HCT116 (cell line): ENCODE data around the gene NDOR1. TPM values are rescaled to one million over a fixed set of nuclear protein-coding genes. Genes with fewer than 3 reads are reported as not detected.

Experiments
- ATAC-seq: fragments of 200-7000 bp; cut with Tn5 transposase; 2 replicates; pipeline ENCODE4 v1.9.1; 2020; ENCODE audit warnings: mild to moderate bottlenecking, moderate library complexity
- BruUV-seq: library from RNA; stranded (reverse); fragments of 400-500 nt; replicated peaks from 2 replicates; lab custom pipeline; 2021; lab: Mats Ljungman, UMichigan
- CTCF ChIA-PET: fragments of 300-600 bp; sonication (Branson Sonifier 250); formaldehyde crosslinking; loops from one replicate; lab custom pipeline; 2021; ENCODE audit warnings: antibody characterized with exemption; lab: Charles Lee
- POLR2A ChIA-PET: fragments of 300-600, 350-600 bp; sonication (Branson Sonifier 250); formaldehyde crosslinking; loops from one replicate; lab custom pipeline; 2021; ENCODE audit warnings: antibody characterized with exemption; lab: Charles Lee
- RAD21 ChIA-PET, 2 experiments: fragments of 300-600 bp; sonication (Branson Sonifier 250); formaldehyde crosslinking; loops; one replicate each; lab custom pipeline; 2023; ENCODE audit warnings: low total read pairs in 2 of 2; ENCODE audit not compliant: uncharacterized antibody in 2 of 2, unreplicated experiment in 2 of 2, low non-redundant PET in 1 of 2; lab: Charles Lee
- DNase-seq: peaks from one replicate; pipeline ENCODE4 v3.0.0-alpha.2; 2010; ENCODE audit warnings: low read depth, low spot score
- H2AFZ ChIP-seq: fragments of 200-600 bp; shearing (Covaris generic), sonication (generic); 2 replicates; pipeline ENCODE4 v1.6.1; 2017; ENCODE audit warnings: low read depth, mixed run types, mixed read lengths, antibody characterized with exemption, low read length; ENCODE audit not compliant: poor library complexity, severe bottlenecking
- H3K27ac ChIP-seq: 2 replicates; pipeline ENCODE4 v1.5.1; 2012; ENCODE audit warnings: low read depth, low read length
- H3K27me3 ChIP-seq: fragments of 200-600 bp; sonication (generic); 2 replicates; pipeline ENCODE4 v1.6.1; 2016; ENCODE audit warnings: mixed run types, low read length, mixed read lengths; ENCODE audit not compliant: insufficient read depth
- H3K36me3 ChIP-seq, 2 experiments: fragments of 200-500 bp in 1 of 2; fragments of 200-600 bp in 1 of 2; sonication (Bioruptor generic) in 1 of 2; sonication (generic) in 1 of 2; 2 replicates each; pipeline versions ENCODE4 v1.5.1 to v1.6.1; 2014 to 2016; ENCODE audit warnings: low read length in 2 of 2, inconsistent platforms in 1 of 2, mixed read lengths in 1 of 2, mixed run types in 1 of 2; ENCODE audit not compliant: insufficient read depth in 2 of 2, control insufficient read depth in 1 of 2
- H3K4me1 ChIP-seq, 2 experiments: fragments of 200-600 bp in 1 of 2; sonication (generic) in 1 of 2; 2 replicates each; pipeline versions ENCODE4 v1.5.1 to v1.6.1; 2012 to 2017; ENCODE audit warnings: low read length in 2 of 2, inconsistent platforms in 1 of 2, mild to moderate bottlenecking in 1 of 2, mixed read lengths in 1 of 2, mixed run types in 1 of 2, moderate library complexity in 1 of 2; ENCODE audit not compliant: insufficient read depth in 2 of 2, control insufficient read depth in 1 of 2
- H3K4me2 ChIP-seq: fragments of 200-600 bp; sonication (generic); 2 replicates; pipeline ENCODE4 v1.6.1; 2017; ENCODE audit warnings: mixed run types, low read length, mixed read lengths
- H3K4me3 ChIP-seq, 2 experiments: fragments of 200-600 bp in 1 of 2; sonication (generic) in 1 of 2; replicated peaks in 1 of 2; 2 replicates each; pipeline ENCODE4 v1.5.1; 2011 to 2016; ENCODE audit warnings: low read length in 2 of 2, control low read depth in 1 of 2, low read depth in 1 of 2, mild to moderate bottlenecking in 1 of 2, mixed read lengths in 1 of 2, mixed run types in 1 of 2
- H3K79me2 ChIP-seq: fragments of 200-600 bp; sonication (generic); 2 replicates; pipeline ENCODE4 v1.6.1; 2017; ENCODE audit warnings: mild to moderate bottlenecking, mixed run types, low read length, moderate library complexity, mixed read lengths; ENCODE audit not compliant: insufficient read depth
- H3K9ac ChIP-seq: fragments of 200-600 bp; sonication (generic); 2 replicates; pipeline ENCODE4 v1.6.1; 2016; ENCODE audit warnings: low read length, mixed read lengths
- H3K9me2 ChIP-seq: fragments of 200-600 bp; sonication (generic), shearing (Covaris generic); 2 replicates; pipeline ENCODE4 v1.6.1; 2017; ENCODE audit warnings: mixed run types, mild to moderate bottlenecking, moderate library complexity; ENCODE audit not compliant: insufficient read depth
- H3K9me3 ChIP-seq, 2 experiments: fragments of 200-500 bp in 1 of 2; fragments of 200-600 bp in 1 of 2; sonication (Bioruptor generic) in 1 of 2; sonication (generic) in 1 of 2; 2 replicates each; pipeline ENCODE4 v1.6.1; 2014 to 2017; ENCODE audit warnings: low read length in 2 of 2, mixed read lengths in 2 of 2, inconsistent platforms in 1 of 2, low read depth in 1 of 2, mild to moderate bottlenecking in 1 of 2, mixed run types in 1 of 2, moderate library complexity in 1 of 2; ENCODE audit not compliant: control insufficient read depth in 1 of 2, insufficient read depth in 1 of 2
- H4K20me1 ChIP-seq: fragments of 200-600 bp; sonication (generic), shearing (Covaris generic); 2 replicates; pipeline ENCODE4 v1.6.1; 2017; ENCODE audit warnings: mixed run types, mild to moderate bottlenecking, moderate library complexity; ENCODE audit not compliant: insufficient read depth
- ATF3 ChIP-seq: IDR thresholded peaks from 2 replicates; pipeline ENCODE4 v1.6.1; 2012
- CBX3 ChIP-seq: IDR thresholded peaks from 2 replicates; pipeline ENCODE4 v1.6.1; 2012; ENCODE audit warnings: low read depth
- CEBPB ChIP-seq: IDR thresholded peaks from 2 replicates; pipeline ENCODE4 v1.6.1; 2012; ENCODE audit warnings: low read depth
- EGR1 ChIP-seq: IDR thresholded peaks from 2 replicates; pipeline ENCODE4 v1.6.1; 2012; ENCODE audit warnings: low read depth
- ELF1 ChIP-seq: IDR thresholded peaks from 2 replicates; pipeline ENCODE4 v1.6.1; 2012; ENCODE audit warnings: low read depth, borderline replicate concordance
- EZH2 ChIP-seq: fragments of 200-600 bp; sonication (generic); IDR thresholded peaks from 2 replicates; pipeline ENCODE4 v1.6.1; 2017; ENCODE audit warnings: antibody characterized with exemption, mixed run types
- EZH2phosphoT487 ChIP-seq: fragments of 200-600 bp; IDR thresholded peaks from 2 replicates; pipeline ENCODE4 v1.6.1; 2018; ENCODE audit warnings: antibody characterized with exemption, borderline replicate concordance
- FOSL1 ChIP-seq: IDR thresholded peaks from 2 replicates; pipeline ENCODE4 v1.6.1; 2012; ENCODE audit warnings: low read depth
- POLR2A ChIP-seq: IDR thresholded peaks from 2 replicates; pipeline ENCODE4 v1.7.0; 2011; ENCODE audit warnings: borderline replicate concordance; ENCODE audit not compliant: insufficient read depth, insufficient read length; ENCODE audit errors: extremely low read depth
- POLR2AphosphoS5 ChIP-seq: IDR thresholded peaks from 2 replicates; pipeline ENCODE4 v1.6.1; 2011; ENCODE audit warnings: mild to moderate bottlenecking, low read depth, low read length, moderate library complexity
- RAD21 ChIP-seq: IDR thresholded peaks from 2 replicates; pipeline ENCODE4 v1.6.1; 2012; ENCODE audit warnings: low read depth, mild to moderate bottlenecking
- SIN3A ChIP-seq: IDR thresholded peaks from 2 replicates; pipeline ENCODE4 v1.6.1; 2012; ENCODE audit warnings: low read depth
- SP1 ChIP-seq: IDR thresholded peaks from 2 replicates; pipeline ENCODE4 v1.6.1; 2012; ENCODE audit warnings: low read depth
- TCF7L2 ChIP-seq: IDR thresholded peaks from 2 replicates; pipeline ENCODE4 v1.7.0; 2011; ENCODE audit warnings: borderline replicate concordance, inconsistent platforms; ENCODE audit not compliant: insufficient read depth, insufficient read length; ENCODE audit errors: extremely low read depth
- YY1 ChIP-seq: IDR thresholded peaks from 2 replicates; pipeline ENCODE4 v1.6.1; 2011; ENCODE audit warnings: low read length, low read depth, moderate library complexity, mild to moderate bottlenecking; ENCODE audit not compliant: insufficient replicate concordance; ENCODE audit errors: extremely low read depth
- ZBTB33 ChIP-seq: IDR thresholded peaks from 2 replicates; pipeline ENCODE4 v1.6.1; 2011; ENCODE audit warnings: mild to moderate bottlenecking, low read length, moderate library complexity; ENCODE audit not compliant: insufficient replicate concordance; ENCODE audit errors: extremely low read depth
- ZFX ChIP-seq: fragments of 450-650 bp; IDR thresholded peaks from 2 replicates; pipeline ENCODE4 v1.6.1; 2017
- intact Hi-C: fragments of 100-400 bp; cut with micrococcal nuclease; formaldehyde crosslinking; loops from 2 replicates; pipeline ENCODE4 v1.10.0; 2022
- total RNA-seq: library from RNA; stranded (reverse); gene quantifications from one replicate; pipeline ENCODE4 v1.2.1, GENCODE V29; 2021; ENCODE audit not compliant: unreplicated experiment

The NDOR1 gene
- total RNA-seq, 1 experiment from 2014 or later, result 28.4 TPM

GRCh38 chr9:137240318-137240840 lies 34.9 kb downstream of the NDOR1 start:
- intact Hi-C loops, result no loop called here

GRCh38 chr9:137240841-137241489 lies 35.5 kb downstream of the NDOR1 start, which contains the start of gene TUBB4B:
Gene TUBB4B, plus strand, starts transcription at chr9:137241287. Its CDS starts 74 bp downstream, at chr9:137241361.
- H4K20me1 ChIP-seq, result peaks cover 21% of the 10 kb centered on the region; the same call in 1 of the 2 replicates
- H3K9me3 ChIP-seq, result no peaks in the 10 kb centered on the region
- CTCF ChIA-PET, result interaction anchor here (1.0 to 1.9 kb wide), 5 partner anchors 13 to 211 kb away, joined by 3 to 10 read pairs (median 5); partner anchors contain the start of gene MAN1B1
- ATAC-seq (peak; percentile 75), DNase-seq (peak; percentile 100)
- intact Hi-C loops, result loop anchor here (1.0 kb wide), 2 partner anchors 14 to 41 kb away; partner anchors contain the start of genes NELFB and TPRN
- H3K79me2 ChIP-seq, result peaks cover 40% of the 10 kb centered on the region
- peak within 1 kb of the TSS; percentile 98 for H3K4me2 ChIP-seq
- H3K27ac ChIP-seq, result peak within 1 kb of the TSS; percentile 100
- peak within 1 kb of the TSS; percentile 97 for H3K9ac ChIP-seq
- H3K4me3 ChIP-seq, result peak within 1 kb of the TSS; percentile 85 to 96
- RAD21 ChIA-PET, result no interaction called here
- H2AFZ ChIP-seq, result no peak within 1 kb of the TSS
- H3K27me3 ChIP-seq, result no peaks in the 10 kb centered on the region
- BruUV-seq, result no TSS peak
- H3K36me3 ChIP-seq, result peaks cover 11 to 21% of the 10 kb centered on the region in 2 experiments
- POLR2A ChIA-PET, result interaction anchor here (0.6 to 1.9 kb wide), 30 partner anchors 9 to 293 kb away, joined by 3 to 39 read pairs (median 5); partner anchors contain the start of genes ANAPC2, DPP7, ENTPD2 and ENTPD8
- H3K9me2 ChIP-seq, result no peaks in the 10 kb centered on the region
- peaks cover 31 to 61% of the 10 kb centered on the region in 2 experiments for H3K4me1 ChIP-seq
- no peak for TF ChIP-seq EZH2
- no peak for TF ChIP-seq EGR1
- TF ChIP-seq TCF7L2, result peak; percentile 6
- no peak for TF ChIP-seq EZH2phosphoT487
- TF ChIP-seq RAD21, result no peak
- no peak for TF ChIP-seq CEBPB
- TF ChIP-seq POLR2AphosphoS5, result peak; percentile 99
- TF ChIP-seq CBX3, result no peak
- peak; percentile 60 for TF ChIP-seq ZBTB33
- TF ChIP-seq SIN3A, result no peak
- TF ChIP-seq SP1, result no peak
- TF ChIP-seq FOSL1, result no peak

More at GRCh38 chr9:137240318-137240840, 34.9 kb downstream of the NDOR1 start:
- no TSS peak for BruUV-seq
- H3K79me2 ChIP-seq, result peaks cover 40% of the 10 kb centered on the region
- RAD21 ChIA-PET, result no interaction called here
- H3K4me1 ChIP-seq, result peaks cover 31 to 61% of the 10 kb centered on the region in 2 experiments
- H3K9me3 ChIP-seq, result no peaks in the 10 kb centered on the region
- H2AFZ ChIP-seq, result no peak overlapping the region
- CTCF ChIA-PET, result interaction anchor here (1.0 to 1.9 kb wide), 5 partner anchors 14 to 211 kb away, joined by 3 to 10 read pairs (median 5); partner anchors contain the start of gene MAN1B1
- POLR2A ChIA-PET, result interaction anchor here (0.6 to 1.9 kb wide), 30 partner anchors 9 to 292 kb away, joined by 3 to 39 read pairs (median 5); partner anchors contain the start of genes ANAPC2, DPP7, ENTPD2 and ENTPD8
- H3K27me3 ChIP-seq, result no peaks in the 10 kb centered on the region
- H3K9ac ChIP-seq, result peak overlapping the region; percentile 97
- H4K20me1 ChIP-seq, result peaks cover 21% of the 10 kb centered on the region; the same call in 1 of the 2 replicates
- peak overlapping the region; percentile 100 for H3K27ac ChIP-seq
- no peak for TF ChIP-seq SIN3A
- peak; percentile 97 for TF ChIP-seq ZFX
- peak; percentile 64 for TF ChIP-seq POLR2A
- TF ChIP-seq EGR1, result no peak
- peak; percentile 64 for TF ChIP-seq POLR2AphosphoS5
- TF ChIP-seq ELF1, result no peak
- TF ChIP-seq SP1, result no peak
- TF ChIP-seq YY1, result peak; percentile 25
- no peak for TF ChIP-seq ATF3
- no peaks in the 10 kb centered on the region for H3K9me2 ChIP-seq
- H3K4me3 ChIP-seq, result peak overlapping the region; percentile 69 to 73
- H3K36me3 ChIP-seq, result peaks cover 11 to 21% of the 10 kb centered on the region in 2 experiments
- peak overlapping the region; percentile 79 for H3K4me2 ChIP-seq
- DNase-seq, result no peak
- ATAC-seq, result peak; percentile 37
